NCI-H1092 treated with DMSO at 0.1 percent for 48 hours (cell line): ENCODE results near the gene TTLL11.

ENCODE experiments used
- DNase-seq: peaks from one replicate; lab custom pipeline; 2025; lab: John Stamatoyannopoulos, UW

Gene TTLL11

GRCh38 chr9:122092611-122093506 lies at the start of gene TTLL11:
TSS of gene TTLL11 (minus strand) at chr9:122093308. CDS start at chr9:122093148, 160 bp downstream.
- peak; percentile 90 for DNase-seq

GRCh38 chr9:122141671-122142070 lies 48.6 kb upstream of the TTLL11 start:
- DNase-seq: no peak

DNA sequence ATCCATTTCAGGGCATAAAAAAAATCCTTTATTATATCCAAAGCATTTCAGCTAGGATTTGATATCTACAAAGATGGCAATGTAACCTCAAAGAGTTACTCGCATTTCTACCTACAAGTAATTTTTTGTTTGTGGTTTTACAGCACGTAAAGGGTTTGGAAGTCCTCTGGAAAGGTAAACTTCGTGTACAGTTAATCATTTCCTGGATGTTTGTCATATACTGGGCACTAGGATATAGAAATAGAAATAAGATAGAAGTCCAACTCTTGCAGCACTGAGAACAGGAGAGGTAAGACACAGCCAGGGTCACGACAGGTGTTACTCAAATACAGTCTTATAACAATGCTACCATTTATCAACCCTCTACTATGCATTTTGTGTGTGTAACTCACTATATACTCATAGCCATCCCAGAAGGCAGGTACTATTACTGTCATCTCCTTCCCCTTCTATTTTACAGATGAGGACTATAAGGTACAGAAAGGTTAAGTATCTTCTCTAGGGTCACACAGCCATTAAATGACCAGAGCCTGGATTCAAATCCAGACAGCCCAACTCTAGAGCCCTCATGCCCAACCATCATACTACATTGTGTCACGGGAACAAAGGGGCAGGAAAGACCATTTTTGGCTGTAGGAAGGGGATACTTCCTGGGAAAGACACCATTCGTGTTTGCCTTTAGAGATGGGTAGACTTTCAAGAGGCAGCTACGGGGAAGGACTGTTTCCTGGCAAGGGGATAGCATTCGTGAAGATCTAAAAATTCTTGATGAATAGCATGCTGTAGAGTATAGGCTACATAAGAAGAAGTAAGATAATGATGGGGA lies 47.5 kb upstream of the TTLL11 start:
- DNase-seq: no peak

- no peak for DNase-seq
Measured at GRCh38 chr9:122138560-122139268, 45.6 kb upstream of the TTLL11 start.

GRCh38 chr9:122135529-122135859 lies 42.4 kb upstream of the TTLL11 start:
- DNase-seq: no peak

- no peak for DNase-seq
Measured at GRCh38 chr9:122134822-122135528, 41.9 kb upstream of the TTLL11 start.

DNA sequence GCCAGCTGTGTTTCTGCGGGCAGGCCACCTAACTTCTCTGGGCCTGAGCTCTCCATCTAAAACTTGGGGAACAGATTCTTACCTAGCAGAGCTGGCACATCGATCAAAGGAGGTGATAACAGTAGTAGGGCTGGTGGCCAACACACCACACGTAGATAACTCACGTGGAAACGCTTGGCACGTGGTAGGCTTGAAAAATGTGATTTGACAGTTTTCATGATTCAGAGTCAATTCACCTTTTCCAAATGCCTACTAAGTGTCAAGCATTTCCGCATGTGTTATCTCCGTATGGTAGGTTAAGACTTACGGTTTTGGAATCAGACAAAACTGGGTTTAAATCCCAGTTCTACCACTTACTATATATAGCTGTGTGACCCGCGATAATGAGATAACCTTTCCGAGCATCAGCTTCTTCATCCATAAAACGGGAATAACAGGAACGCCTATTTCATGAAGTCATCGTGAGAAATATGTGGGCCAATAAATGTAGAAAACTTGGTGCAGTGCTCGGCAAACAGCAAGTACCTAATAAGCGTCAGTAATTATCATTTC lies 41.0 kb upstream of the TTLL11 start:
- no peak for DNase-seq

GRCh38 chr9:122133263-122133983 lies 40.3 kb upstream of the TTLL11 start:
- DNase-seq: no peak

- DNase-seq: no peak
Measured at GRCh38 chr9:122132539-122132938, 39.4 kb upstream of the TTLL11 start.

- DNase-seq: no peak
Measured at GRCh38 chr9:122131401-122132001, 38.4 kb upstream of the TTLL11 start.

- DNase-seq: no peak
Measured at GRCh38 chr9:122130837-122131236, 37.7 kb upstream of the TTLL11 start.

- DNase-seq: no peak
Measured at GRCh38 chr9:122129969-122130368, 36.9 kb upstream of the TTLL11 start.

GRCh38 chr9:122128969-122129343 lies 35.8 kb upstream of the TTLL11 start:
- no peak for DNase-seq

GRCh38 chr9:122128007-122128968 lies 35.2 kb upstream of the TTLL11 start:
- no peak for DNase-seq

GRCh38 chr9:122127396-122127798 lies 34.3 kb upstream of the TTLL11 start:
- DNase-seq: no peak

DNA sequence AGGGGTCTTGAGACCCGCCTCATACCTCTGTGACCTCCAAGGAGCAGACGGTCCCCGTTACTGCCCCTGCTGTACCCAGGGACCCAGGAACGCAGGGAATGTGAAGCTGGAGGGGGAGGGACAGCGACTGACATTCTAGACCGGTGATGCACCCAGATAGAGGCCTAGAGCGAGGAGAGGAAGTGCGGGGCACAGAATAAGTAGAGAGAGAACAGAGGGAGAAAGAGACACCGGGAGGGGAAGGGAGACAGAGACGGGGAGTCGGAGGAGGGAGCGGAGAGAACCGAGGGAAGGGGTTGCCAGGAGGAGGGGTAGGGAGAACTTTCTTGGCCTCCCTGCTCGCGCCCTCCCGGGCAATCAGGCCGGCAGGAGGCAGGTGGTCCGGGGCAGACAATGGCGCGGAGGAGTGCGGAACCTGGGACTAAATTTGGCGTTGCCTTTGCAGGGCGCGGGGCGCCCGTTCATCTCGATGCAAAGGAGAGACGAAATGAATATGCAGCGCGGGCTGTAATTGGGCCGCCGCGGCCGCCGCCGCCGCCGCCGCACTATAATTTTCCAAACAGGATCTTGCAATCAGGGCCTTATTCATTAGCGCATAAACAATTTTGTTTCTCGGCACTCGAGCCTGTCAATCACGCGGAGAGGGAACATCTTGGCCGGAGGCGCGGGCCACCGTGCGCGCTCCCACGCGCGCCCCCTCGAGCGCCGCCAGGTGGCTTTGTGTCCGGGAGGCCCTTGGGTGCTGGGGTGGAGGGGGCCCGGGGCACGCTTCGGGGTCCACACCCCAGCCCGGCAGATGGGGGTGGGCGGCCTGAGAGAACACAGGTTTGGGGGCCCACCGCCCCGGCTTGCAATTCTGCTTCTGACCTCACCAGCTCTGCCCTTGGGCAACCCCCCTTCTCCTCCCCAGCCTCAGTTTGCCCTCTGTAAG lies 33.5 kb upstream of the TTLL11 start:
- DNase-seq: no peak

GRCh38 chr9:122125509-122126330 lies 32.6 kb upstream of the TTLL11 start:
- DNase-seq: no peak
